Ascending aorta (tissue), 2 donors: ENCODE measurements around the gene IFNL3. TPM values are rescaled to one million over a fixed set of nuclear protein-coding genes. Genes with fewer than 3 reads are reported as not detected.

Experiments
- DNase-seq, 2 donors: peaks; one replicate each; pipeline ENCODE4 v3.0.0-alpha.2; 2019; ENCODE audit warnings: low spot score in 2 of 2
- H3K27ac ChIP-seq, 2 donors: fragments of 200-600 bp; sonication (generic); one replicate each; pipeline ENCODE4 v1.5.1; 2016 to 2017; ENCODE audit warnings: mild to moderate bottlenecking in 1 of 2
- H3K27me3 ChIP-seq: fragments of 200-600 bp; sonication (generic); one replicate; pipeline ENCODE4 v1.5.1; 2017
- H3K36me3 ChIP-seq, 2 donors: fragments of 200-600 bp; sonication (generic); one replicate each; pipeline ENCODE4 v1.5.1; 2016
- H3K4me1 ChIP-seq, 2 donors: fragments of 200-600 bp; sonication (generic); one replicate each; pipeline ENCODE4 v1.5.1; 2016 to 2017; ENCODE audit warnings: mild to moderate bottlenecking in 1 of 2
- H3K4me3 ChIP-seq, 2 donors: fragments of 200-600 bp; sonication (generic); one replicate each; pipeline ENCODE4 v1.5.1; 2016 to 2017; ENCODE audit warnings: mild to moderate bottlenecking in 1 of 2
- H3K9me3 ChIP-seq, 2 donors: fragments of 200-600 bp; sonication (generic); one replicate each; pipeline ENCODE4 v1.5.1; 2016
- intact Hi-C: fragments of 100-400 bp; cut with DNase I; formaldehyde crosslinking; loops from one replicate; pipeline ENCODE4 v1.15.1; 2023
- total RNA-seq: library from RNA; depleted of rRNA; stranded (reverse); fragments of >200 nt; gene quantifications from one replicate; pipeline ENCODE4 v1.1.0, GENCODE V29; 2016
- TF ChIP-seq, protein P1 (sequence below), 3 experiments: fragments of 200-600 bp in 2 of 3; fragments of 450-650 bp in 1 of 3; sonication (generic) in 2 of 3; IDR thresholded peaks; one replicate each; pipeline ENCODE4 v1.5.1; 2016 to 2019; ENCODE audit warnings: antibody characterized with exemption in 3 of 3, mild to moderate bottlenecking in 1 of 3, moderate library complexity in 1 of 3

IFNL3 gene
- total RNA-seq, 1 donor from 2014 or later, result not detected

DNA sequence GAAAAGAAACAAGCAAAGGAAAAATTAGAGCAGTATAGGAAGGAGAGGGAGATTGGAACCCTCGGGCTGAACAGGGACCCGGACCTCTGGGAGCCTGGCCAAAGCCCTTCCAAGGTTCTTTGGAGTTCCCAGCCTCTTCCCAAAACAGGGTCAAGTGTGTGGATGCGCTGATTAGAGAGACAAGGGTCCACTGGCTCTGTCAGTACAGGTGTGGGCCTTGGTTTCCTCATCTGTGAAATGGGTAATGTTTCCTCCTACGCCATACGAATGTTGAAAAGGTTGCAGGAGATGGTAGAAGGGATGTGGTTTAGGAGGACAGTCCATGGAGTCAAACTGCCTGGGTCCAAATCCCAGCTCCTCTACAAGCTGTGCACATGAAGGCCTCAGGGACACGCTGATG lies 38.7 kb downstream of the IFNL3 start:
- TF ChIP-seq, protein P1, sequence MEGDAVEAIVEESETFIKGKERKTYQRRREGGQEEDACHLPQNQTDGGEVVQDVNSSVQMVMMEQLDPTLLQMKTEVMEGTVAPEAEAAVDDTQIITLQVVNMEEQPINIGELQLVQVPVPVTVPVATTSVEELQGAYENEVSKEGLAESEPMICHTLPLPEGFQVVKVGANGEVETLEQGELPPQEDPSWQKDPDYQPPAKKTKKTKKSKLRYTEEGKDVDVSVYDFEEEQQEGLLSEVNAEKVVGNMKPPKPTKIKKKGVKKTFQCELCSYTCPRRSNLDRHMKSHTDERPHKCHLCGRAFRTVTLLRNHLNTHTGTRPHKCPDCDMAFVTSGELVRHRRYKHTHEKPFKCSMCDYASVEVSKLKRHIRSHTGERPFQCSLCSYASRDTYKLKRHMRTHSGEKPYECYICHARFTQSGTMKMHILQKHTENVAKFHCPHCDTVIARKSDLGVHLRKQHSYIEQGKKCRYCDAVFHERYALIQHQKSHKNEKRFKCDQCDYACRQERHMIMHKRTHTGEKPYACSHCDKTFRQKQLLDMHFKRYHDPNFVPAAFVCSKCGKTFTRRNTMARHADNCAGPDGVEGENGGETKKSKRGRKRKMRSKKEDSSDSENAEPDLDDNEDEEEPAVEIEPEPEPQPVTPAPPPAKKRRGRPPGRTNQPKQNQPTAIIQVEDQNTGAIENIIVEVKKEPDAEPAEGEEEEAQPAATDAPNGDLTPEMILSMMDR (IDR thresholded peaks at IDR 0.05), result no peak
- Histone ChIP-seq H3K27me3 (peaks cover 8% of the 10 kb centered on the region), H3K4me3 (no peak overlapping the region), H3K4me1 (no peaks in the 10 kb centered on the region), H3K36me3 (no peaks in the 10 kb centered on the region), H3K9me3 (no peaks in the 10 kb centered on the region), H3K27ac (no peak overlapping the region)
- intact Hi-C loops, result no loop called here
- DNase-seq, result no peak

DNA sequence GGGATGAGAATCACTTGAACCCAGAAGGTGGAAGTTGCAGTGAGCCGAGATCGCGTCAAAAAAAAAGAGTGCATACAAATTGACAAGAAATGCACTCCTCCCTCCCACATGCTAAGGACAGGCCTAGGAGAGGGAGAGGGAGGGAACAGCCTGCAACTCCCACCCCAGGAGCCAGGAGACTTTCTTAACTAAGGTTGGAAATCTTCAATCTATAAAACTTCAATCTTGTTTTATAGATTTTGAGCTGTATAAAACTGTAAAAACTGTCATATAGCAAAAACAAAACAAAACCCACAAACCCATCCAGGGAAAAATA lies 39.4 kb downstream of the IFNL3 start:
- DNase-seq, result no peak
- Histone ChIP-seq H3K4me3 (no peak overlapping the region), H3K36me3 (no peaks in the 10 kb centered on the region), H3K27ac (no peak overlapping the region), H3K9me3 (no peaks in the 10 kb centered on the region), H3K27me3 (peaks cover 8% of the 10 kb centered on the region), H3K4me1 (no peaks in the 10 kb centered on the region)
- TF ChIP-seq, protein P1 (IDR thresholded peaks at IDR 0.05), result no peak
- intact Hi-C loops, result no loop called here

DNA sequence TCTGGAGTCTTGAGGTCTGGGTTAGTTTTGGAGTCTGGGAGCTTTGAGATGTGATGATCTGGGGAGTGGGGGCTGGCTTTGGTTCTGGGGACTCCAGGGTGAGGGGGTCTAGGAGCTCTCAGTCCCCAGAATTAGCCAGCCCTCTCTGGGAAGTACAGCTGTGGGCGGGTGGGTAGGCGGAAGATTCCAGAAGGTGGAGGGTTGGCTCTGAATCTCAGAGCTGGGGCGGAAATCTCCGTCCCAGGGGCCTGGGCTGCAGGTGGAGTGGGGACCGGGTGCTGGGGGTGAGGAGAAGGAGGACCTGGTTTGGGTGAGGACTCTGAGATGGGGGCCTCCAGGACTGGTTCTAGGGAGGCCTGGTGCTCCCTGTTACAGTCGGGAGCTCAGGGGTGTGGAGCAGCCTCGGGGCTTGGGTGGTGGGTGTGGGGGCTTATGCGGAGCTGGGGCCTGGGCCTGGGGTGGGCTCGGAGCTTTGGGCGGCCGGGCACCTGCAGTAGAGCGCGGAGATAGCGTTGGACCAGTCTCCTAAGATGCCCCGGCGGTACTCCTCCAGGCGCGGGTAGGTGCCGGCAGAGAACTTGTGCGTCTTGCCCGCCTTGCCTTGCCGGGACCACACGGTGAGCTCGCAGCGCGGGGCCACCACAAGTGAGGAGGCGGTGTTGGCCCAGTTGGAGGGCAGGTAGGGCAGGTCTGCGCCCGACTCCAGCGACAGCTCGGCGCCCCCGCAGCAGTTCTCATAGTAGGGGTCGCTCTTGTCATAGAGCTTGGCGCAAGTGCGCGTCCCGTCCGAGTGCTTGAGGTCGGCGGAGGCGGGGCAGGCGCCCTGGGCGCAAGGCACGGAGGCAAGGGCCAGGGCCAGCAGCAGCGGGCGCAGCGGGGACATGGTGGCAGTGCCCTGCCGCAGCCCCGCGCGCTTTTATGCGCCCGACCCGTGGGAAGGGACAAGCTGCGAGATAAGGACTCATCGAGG lies 41.1 kb downstream of the IFNL3 start, which contains the start of gene SYCN:
Gene SYCN (minus strand): TSS at position 892 of the 970 bp plus-strand sequence. CDS start 9 bp downstream, at position 883.
- Histone ChIP-seq H3K4me1 (no peaks in the 10 kb centered on the region), H3K4me3 (no peak within 1 kb of the TSS), H3K36me3 (no peaks in the 10 kb centered on the region), H3K27ac (no peak within 1 kb of the TSS), H3K27me3 (peaks cover 8% of the 10 kb centered on the region), H3K9me3 (no peaks in the 10 kb centered on the region)
- DNase-seq, result no peak
- TF ChIP-seq, protein P1 (IDR thresholded peaks at IDR 0.05), result no peak
- intact Hi-C loops, result no loop called here

DNA sequence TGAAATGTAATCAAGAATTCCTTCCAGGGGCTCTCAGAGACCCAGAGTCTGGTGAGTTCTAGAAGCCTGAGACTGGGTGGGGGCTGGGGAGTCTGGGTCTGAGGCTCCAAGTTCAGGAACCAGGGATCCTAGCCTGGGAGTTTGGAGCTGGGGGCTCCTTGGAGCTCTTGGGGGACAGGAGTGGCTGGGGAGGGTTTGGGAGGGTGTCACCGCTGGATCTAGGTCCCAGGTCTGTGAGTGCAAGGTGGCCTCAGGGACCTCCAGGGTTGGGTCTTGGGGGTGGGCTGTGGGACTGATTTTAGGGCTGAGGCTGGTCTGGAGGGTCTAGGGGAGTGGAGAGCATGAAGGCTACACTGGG lies 41.8 kb downstream of the IFNL3 start:
- no peaks in the 10 kb centered on the region for H3K4me1 ChIP-seq
- no peak for DNase-seq
- H3K27me3 ChIP-seq, result peaks cover 8% of the 10 kb centered on the region
- TF ChIP-seq, protein P1 (IDR thresholded peaks at IDR 0.05), result no peak
- no peak overlapping the region for H3K4me3 ChIP-seq
- no peaks in the 10 kb centered on the region for H3K9me3 ChIP-seq
- H3K36me3 ChIP-seq, result no peaks in the 10 kb centered on the region
- H3K27ac ChIP-seq, result no peak overlapping the region
- intact Hi-C loops, result no loop called here

DNA sequence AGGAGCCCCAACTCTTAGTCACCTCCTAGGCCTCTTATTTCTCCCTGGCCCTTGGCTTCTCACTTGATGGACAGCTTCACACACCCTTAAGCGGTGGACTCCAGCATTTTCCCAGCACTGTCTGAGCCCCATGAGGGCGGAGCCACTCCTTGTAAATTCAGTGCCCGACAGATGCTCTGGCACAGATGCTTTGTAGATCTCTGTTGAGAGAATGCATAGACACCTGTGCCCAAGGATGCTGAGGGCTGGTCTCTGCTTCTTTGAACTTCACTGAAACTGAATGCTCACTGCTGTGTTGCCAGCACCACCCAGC lies 44.0 kb downstream of the IFNL3 start:
- no peak overlapping the region for H3K27ac ChIP-seq
- no peak for DNase-seq
- TF ChIP-seq, protein P1 (IDR thresholded peaks at IDR 0.05), result no peak
- H3K27me3 ChIP-seq, result peaks cover 22% of the 10 kb centered on the region
- H3K36me3 ChIP-seq, result no peaks in the 10 kb centered on the region
- intact Hi-C loops, result no loop called here
- H3K9me3 ChIP-seq, result no peaks in the 10 kb centered on the region
- H3K4me1 ChIP-seq, result no peaks in the 10 kb centered on the region
- H3K4me3 ChIP-seq, result no peak overlapping the region
